Calu3 (cell line): ENCODE measurements around the gene ASAP2. TPM values are rescaled to one million over a fixed set of nuclear protein-coding genes. Genes with fewer than 3 reads are reported as not detected.

ENCODE experiments used
- BruUV-seq: library from RNA; stranded (reverse); fragments of 400-500 nt; replicated peaks from 2 replicates; lab custom pipeline; 2021; lab: Mats Ljungman, UMichigan
- CTCF ChIA-PET: fragments of 300-600 bp; sonication (Branson Sonifier 250); formaldehyde crosslinking; loops from one replicate; lab custom pipeline; 2022; ENCODE audit warnings: antibody characterized with exemption; lab: Charles Lee
- DNase-seq: peaks from one replicate; pipeline ENCODE4 v3.0.0; 2022
- H3K27ac Mint-ChIP-seq: one replicate; pipeline ENCODE4 v1.8.0; 2022; ENCODE audit warnings: mixed read lengths; ENCODE audit not compliant: unreplicated experiment
- H3K27me3 Mint-ChIP-seq: one replicate; pipeline ENCODE4 v1.8.0; 2022; ENCODE audit warnings: mixed read lengths; ENCODE audit not compliant: unreplicated experiment
- H3K36me3 Mint-ChIP-seq: one replicate; pipeline ENCODE4 v1.8.0; 2022; ENCODE audit warnings: mild to moderate bottlenecking, moderate library complexity, mixed read lengths; ENCODE audit not compliant: insufficient read depth, unreplicated experiment
- H3K4me1 Mint-ChIP-seq: one replicate; pipeline ENCODE4 v1.8.0; 2022; ENCODE audit warnings: mild to moderate bottlenecking, low read depth, mixed read lengths; ENCODE audit not compliant: unreplicated experiment
- H3K4me3 Mint-ChIP-seq: one replicate; pipeline ENCODE4 v1.8.0; 2022; ENCODE audit warnings: mild to moderate bottlenecking, low read depth, moderate library complexity, mixed read lengths; ENCODE audit not compliant: unreplicated experiment
- H3K9me3 Mint-ChIP-seq: one replicate; pipeline ENCODE4 v1.8.0; 2022; ENCODE audit warnings: low read depth, mixed read lengths; ENCODE audit not compliant: unreplicated experiment
- CTCF ChIP-seq: fragments of 200-600 bp; IDR thresholded peaks from one replicate; pipeline ENCODE4 v1.8.0; 2022; ENCODE audit warnings: antibody characterized with exemption; ENCODE audit not compliant: unreplicated experiment
- intact Hi-C: fragments of 100-400 bp; cut with micrococcal nuclease; formaldehyde crosslinking; loops from one replicate; pipeline ENCODE4 v1.10.0; 2022; ENCODE audit not compliant: unreplicated experiment
- total RNA-seq: library from RNA; stranded (reverse); gene quantifications from 2 replicates; pipeline ENCODE4 v1.2.3, GENCODE V29; 2022

Gene ASAP2
- total RNA-seq, 1 experiment from 2014 or later: 78.6 TPM

DNA sequence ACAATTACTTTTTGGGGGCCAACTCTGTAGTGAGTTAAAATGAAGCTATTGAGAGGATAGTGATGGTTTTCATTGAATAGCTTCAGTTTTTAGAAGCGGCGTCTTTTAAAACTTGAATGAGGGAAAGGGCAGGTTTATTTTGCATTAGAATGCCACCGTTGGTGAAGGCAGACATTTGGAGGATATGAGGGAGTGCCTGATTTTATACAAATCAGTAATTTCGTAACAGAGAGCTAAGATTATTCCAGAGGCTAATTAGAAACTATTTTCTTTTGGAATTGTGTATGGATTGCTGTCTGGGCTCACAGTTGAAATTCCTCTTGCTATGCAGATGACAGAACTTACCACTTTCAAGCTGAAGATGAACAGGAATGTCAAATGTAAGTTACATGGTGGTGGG, 149.1 kb downstream of the ASAP2 start:
- H3K4me3 Mint-ChIP-seq: no peak overlapping the region
- CTCF ChIA-PET: no interaction called here
- peaks cover 49% of the 10 kb centered on the region for H3K36me3 Mint-ChIP-seq
- DNase-seq: no peak
- no peak overlapping the region for H3K27ac Mint-ChIP-seq
- intact Hi-C loops: no loop called here
- H3K27me3 Mint-ChIP-seq: no peaks in the 10 kb centered on the region
- TF ChIP-seq CTCF: no peak
- BruUV-seq: no TSS peak
- no peaks in the 10 kb centered on the region for H3K9me3 Mint-ChIP-seq
- no peaks in the 10 kb centered on the region for H3K4me1 Mint-ChIP-seq

GRCh38 chr2:9356261-9356660, 149.6 kb downstream of the ASAP2 start:
- DNase-seq: no peak
- no TSS peak for BruUV-seq
- Mint-ChIP-seq H3K9me3 (no peaks in the 10 kb centered on the region), H3K4me3 (no peak overlapping the region), H3K27ac (no peak overlapping the region), H3K36me3 (peaks cover 53% of the 10 kb centered on the region), H3K4me1 (no peaks in the 10 kb centered on the region), H3K27me3 (no peaks in the 10 kb centered on the region)
- CTCF ChIA-PET: no interaction called here
- no peak for TF ChIP-seq CTCF
- intact Hi-C loops: no loop called here

GRCh38 chr2:9358846-9359245, 152.2 kb downstream of the ASAP2 start:
- no peaks in the 10 kb centered on the region for H3K27me3 Mint-ChIP-seq
- intact Hi-C loops: no loop called here
- H3K4me3 Mint-ChIP-seq: no peak overlapping the region
- H3K27ac Mint-ChIP-seq: no peak overlapping the region
- no peak for TF ChIP-seq CTCF
- H3K9me3 Mint-ChIP-seq: no peaks in the 10 kb centered on the region
- CTCF ChIA-PET: no interaction called here
- H3K36me3 Mint-ChIP-seq: peaks cover 55% of the 10 kb centered on the region
- BruUV-seq: no TSS peak
- DNase-seq: no peak
- H3K4me1 Mint-ChIP-seq: no peaks in the 10 kb centered on the region

GRCh38 chr2:9359463-9359862, 152.9 kb downstream of the ASAP2 start:
- Mint-ChIP-seq H3K4me1 (no peaks in the 10 kb centered on the region), H3K4me3 (no peak overlapping the region), H3K27ac (no peak overlapping the region), H3K9me3 (no peaks in the 10 kb centered on the region), H3K36me3 (peaks cover 60% of the 10 kb centered on the region), H3K27me3 (no peaks in the 10 kb centered on the region)
- no TSS peak for BruUV-seq
- DNase-seq: no peak
- CTCF ChIA-PET: no interaction called here
- TF ChIP-seq CTCF: no peak
- intact Hi-C loops: no loop called here
